Left hindlimb (tissue), 1 donor: Measurements from ENCODE around the gene MICB.
"Not testable (repeated sequence)": the region's sequence is repeated elsewhere in the genome, so short reads cannot be mapped to it uniquely, and the experiment has no call there.

Experiments used
- DNase-seq: peaks from one replicate; pipeline ENCODE4 v3.0.0-alpha.2; 2018

The MICB gene

GRCh38 chr6:31541658-31542521 is 43.9 kb downstream of the MICB start, which contains the start of gene DDX39B:
DDX39B (minus strand) TSS chr6:31542003; CDS start chr6:31540532, 1,471 bp downstream.
- DNase-seq: peak; percentile 96

GRCh38 chr6:31543639-31544038 is 45.7 kb downstream of the MICB start:
- DNase-seq: no peak

- DNase-seq: no peak
Observed at GRCh38 chr6:31544676-31545075, 46.7 kb downstream of the MICB start.

GRCh38 chr6:31545291-31545690 is 47.3 kb downstream of the MICB start:
- no peak for DNase-seq

GRCh38 chr6:31546339-31546957 is 48.5 kb downstream of the MICB start, which contains the start of gene ATP6V1G2:
ATP6V1G2 (minus strand) TSS chr6:31546608; CDS start chr6:31546559, 49 bp downstream.
- peak; percentile 92 for DNase-seq

- DNase-seq: peak; percentile 98
Observed at GRCh38 chr6:31546958-31547726, 49.2 kb downstream of the MICB start, which contains the start of gene NFKBIL1. NFKBIL1 (plus strand) TSS chr6:31547608; CDS start chr6:31547695, 87 bp downstream.

GRCh38 chr6:31547727-31548543 is 50.0 kb downstream of the MICB start:
- no peak for DNase-seq

- DNase-seq: no peak
Observed at GRCh38 chr6:31548544-31548873, 50.6 kb downstream of the MICB start.

GRCh38 chr6:31551371-31551770 is 53.4 kb downstream of the MICB start:
- DNase-seq: not testable (repeated sequence)

GRCh38 chr6:31556307-31556706 is 58.4 kb downstream of the MICB start:
- no peak for DNase-seq

GRCh38 chr6:31557443-31558317 is 59.7 kb downstream of the MICB start:
- DNase-seq: no peak

- no peak for DNase-seq
Observed at GRCh38 chr6:31558318-31558625, 60.3 kb downstream of the MICB start.

GRCh38 chr6:31558631-31559500 is 60.9 kb downstream of the MICB start:
- DNase-seq: no peak

- DNase-seq: no peak
Observed at GRCh38 chr6:31559606-31559957, 61.6 kb downstream of the MICB start.

- peak; percentile 67 for DNase-seq
Observed at GRCh38 chr6:31559958-31560696, 62.2 kb downstream of the MICB start.

- DNase-seq: no peak
Observed at GRCh38 chr6:31560697-31561058, 62.7 kb downstream of the MICB start.
